ENCODE measurements around the gene PNMT. TPM values are rescaled to one million over a fixed set of nuclear protein-coding genes. Genes with fewer than 3 reads are reported as not detected.

PNMT gene
- total and polyA plus RNA-seq, 2 of the 13 experiments (the other 11 are each of a cell fraction or from before 2014, with no cell fraction given): 0.25 TPM; not detected in 1

GRCh38 chr17:39621523-39622379, 46.5 kb upstream of the PNMT start (continued):
- TF ChIP-seq DRAP1 (CRISPR knock-in tag; IDR thresholded peaks at IDR 0.05) (peak; percentile 53; the same call in 1 of the 2 replicates), BRCA1 (CRISPR knock-in tag; IDR thresholded peaks at IDR 0.05) (no peak), SCMH1 (CRISPR knock-in tag; IDR thresholded peaks at IDR 0.05; ENCODE audit: borderline replicate concordance) (no peak), THRA (CRISPR knock-in tag; IDR thresholded peaks at IDR 0.05; ENCODE audit: borderline replicate concordance) (peak; percentile 76), ATF2 (CRISPR knock-in tag; IDR thresholded peaks at IDR 0.05) (peak; percentile 56; the same call in 1 of the 2 replicates), ZNF512B (CRISPR knock-in tag; IDR thresholded peaks at IDR 0.05; ENCODE audit: borderline replicate concordance) (no peak), ZNF709 (CRISPR knock-in tag; IDR thresholded peaks at IDR 0.05) (no peak), POLR2G (IDR thresholded peaks at IDR 0.05; ENCODE audit: low read depth, low read length) (no peak), HIC2 (CRISPR knock-in tag; IDR thresholded peaks at IDR 0.05; ENCODE audit: low read depth) (0 out of 2 replicates have a peak, but pooled peaks have one; percentile 26), ZNF777 (CRISPR knock-in tag; IDR thresholded peaks at IDR 0.05) (peak; percentile 57; the same call in 1 of the 2 replicates), CC2D1A (CRISPR knock-in tag; IDR thresholded peaks at IDR 0.05) (no peak), RARG (CRISPR knock-in tag; IDR thresholded peaks at IDR 0.05; ENCODE audit: low read depth) (no peak), HOXD1 (CRISPR knock-in tag; IDR thresholded peaks at IDR 0.05) (peak; percentile 59; the same call in 1 of the 2 replicates), HMG20A (CRISPR knock-in tag; IDR thresholded peaks at IDR 0.05; ENCODE audit: borderline replicate concordance) (peak; percentile 33; the same call in 1 of the 2 replicates), ZNF775 (CRISPR knock-in tag; IDR thresholded peaks at IDR 0.05; ENCODE audit: borderline replicate concordance) (no peak), CEBPB (IDR thresholded peaks at IDR 0.05; ENCODE audit: borderline replicate concordance, low read depth, low read length) (no peak), KDM4B (CRISPR knock-in tag; IDR thresholded peaks at IDR 0.05) (peak; percentile 89; the same call in 1 of the 2 replicates), ZBTB44 (CRISPR knock-in tag; IDR thresholded peaks at IDR 0.05) (peak; percentile 85; the same call in 1 of the 2 replicates)
